GM12878 (cell line): ENCODE results near the gene HOTAIR. TPM values are rescaled to one million over a fixed set of nuclear protein-coding genes. Genes with fewer than 3 reads are reported as not detected.

Experiments
- ATAC-seq: fragments of 200-7000 bp; cut with Tn5 transposase; 3 replicates; pipeline ENCODE4 v1.9.1; 2020; ENCODE audit warnings: mild to moderate bottlenecking, moderate library complexity
- BruUV-seq: library from RNA; stranded (reverse); fragments of 400-500 nt; replicated peaks from 2 replicates; lab custom pipeline; 2021; lab: Mats Ljungman, UMichigan
- CTCF ChIA-PET: fragments of 300-600 bp; sonication (Branson Sonifier 250); formaldehyde crosslinking; extraction: SDS; loops from one replicate; lab custom pipeline; 2021; ENCODE audit warnings: inconsistent platforms; lab: Yijun Ruan, JAX
- POLR2A ChIA-PET: fragments of 350-600 bp; formaldehyde crosslinking; extraction: SDS; loops from one replicate; lab custom pipeline; 2021; ENCODE audit warnings: inconsistent platforms; lab: Charles Lee
- RAD21 ChIA-PET: fragments of 300-600 bp; sonication (Branson Sonifier 250); formaldehyde crosslinking; loops from one replicate; lab custom pipeline; 2023; ENCODE audit warnings: antibody characterized with exemption; ENCODE audit not compliant: unreplicated experiment; lab: Charles Lee
- SMC1A ChIA-PET: fragments of 300-600 bp; sonication (Branson Sonifier 250); formaldehyde crosslinking; loops from one replicate; lab custom pipeline; 2023; ENCODE audit not compliant: unreplicated experiment, uncharacterized antibody; lab: Charles Lee
- DNase-seq: peaks from one replicate; pipeline ENCODE4 v3.0.0-alpha.2; 2011; ENCODE audit warnings: low read depth, low spot score
- FAIRE-seq: peaks from 3 replicates; lab custom pipeline; 2011; peaks lifted over from hg19 to GRCh38; lab: Jason Lieb, UNC
- H2AFZ ChIP-seq: 2 replicates; pipeline ENCODE4 v1.6.0; 2011; ENCODE audit warnings: low read depth, low read length, control low read depth; ENCODE audit not compliant: control insufficient read depth
- H3K27ac ChIP-seq: 2 replicates; pipeline ENCODE4 v1.5.1; 2011; ENCODE audit warnings: control low read depth; ENCODE audit not compliant: control insufficient read depth, insufficient read depth
- H3K27me3 ChIP-seq, 2 experiments: replicated peaks in 1 of 2; 2 replicates each; pipeline versions ENCODE4 v1.6.0 to v1.6.1; 2011; ENCODE audit warnings: low read length in 1 of 2; ENCODE audit not compliant: control insufficient read depth in 2 of 2, insufficient read depth in 2 of 2
- H3K36me3 ChIP-seq, 2 experiments: 2 replicates each; pipeline ENCODE4 v1.5.1; 2011; ENCODE audit warnings: low read length in 1 of 2; ENCODE audit not compliant: control insufficient read depth in 2 of 2, insufficient read depth in 2 of 2
- H3K4me1 ChIP-seq: 2 replicates; pipeline ENCODE4 v1.6.1; 2011; ENCODE audit warnings: mild to moderate bottlenecking, low read length, moderate library complexity, mixed read lengths; ENCODE audit not compliant: control insufficient read depth, insufficient read depth
- H3K4me2 ChIP-seq: 2 replicates; pipeline ENCODE4 v1.6.0; 2011; ENCODE audit warnings: control low read depth; ENCODE audit not compliant: control insufficient read depth, insufficient read depth
- H3K4me3 ChIP-seq: fragments of 200-600 bp; sonication (generic); 2 replicates; pipeline ENCODE4 v1.5.1; 2016
- H3K79me2 ChIP-seq: 2 replicates; pipeline ENCODE4 v1.6.0; 2011; ENCODE audit warnings: low read length; ENCODE audit not compliant: control insufficient read depth, insufficient read depth
- H3K9ac ChIP-seq: 2 replicates; pipeline ENCODE4 v1.8.0; 2011; ENCODE audit warnings: low read length, control low read depth, mixed read lengths; ENCODE audit not compliant: control insufficient read depth, insufficient read depth
- H3K9me3 ChIP-seq: replicated peaks from 3 replicates; pipeline ENCODE4 v1.5.1; 2011; ENCODE audit warnings: mild to moderate bottlenecking, low read length; ENCODE audit not compliant: control insufficient read depth, insufficient read depth
- H4K20me1 ChIP-seq: 2 replicates; pipeline ENCODE4 v1.6.0; 2011; ENCODE audit not compliant: control insufficient read depth, insufficient read depth
- BACH1 ChIP-seq: fragments of 450-650 bp; IDR thresholded peaks from 2 replicates; pipeline ENCODE4 v1.6.1; 2017; ENCODE audit warnings: mild to moderate bottlenecking, borderline replicate concordance
- CBFB ChIP-seq: IDR thresholded peaks from 2 replicates; pipeline ENCODE4 v1.6.1; 2016; ENCODE audit warnings: antibody characterized with exemption, low read depth
- CREM ChIP-seq: IDR thresholded peaks from 2 replicates; pipeline ENCODE4 v1.6.1; 2014; ENCODE audit warnings: antibody characterized with exemption, low read depth
- EED ChIP-seq: sonication (generic); IDR thresholded peaks from 2 replicates; pipeline ENCODE4 v1.6.1; 2016; ENCODE audit warnings: antibody characterized with exemption, low read depth
- NR2C1 ChIP-seq: fragments of 450-650 bp; IDR thresholded peaks from 2 replicates; pipeline ENCODE4 v1.6.1; 2017; ENCODE audit warnings: antibody characterized with exemption, mild to moderate bottlenecking, moderate library complexity
- PML ChIP-seq: IDR thresholded peaks from 2 replicates; pipeline ENCODE4 v1.6.1; 2012; ENCODE audit warnings: low read length, inconsistent platforms
- TAF1 ChIP-seq: IDR thresholded peaks from 2 replicates; pipeline ENCODE4 v1.6.1; 2011; ENCODE audit warnings: mild to moderate bottlenecking, low read depth, low read length, borderline replicate concordance
- YY1 ChIP-seq: IDR thresholded peaks from 2 replicates; pipeline ENCODE4 v1.6.1; 2011; ENCODE audit warnings: low read depth, mild to moderate bottlenecking, low read length
- ZNF217 ChIP-seq: fragments of 450-650 bp; IDR thresholded peaks from 2 replicates; pipeline ENCODE4 v1.6.1; 2017; ENCODE audit warnings: antibody characterized with exemption, mild to moderate bottlenecking
- ZNF274 ChIP-seq: IDR thresholded peaks from one replicate; pipeline ENCODE4 v1.8.0; 2011; ENCODE audit not compliant: insufficient read length, insufficient read depth
- WGBS: methylation state at CpG from one replicate; pipeline ENCODE4 v1.1.6; 2016; ENCODE audit warnings: low lambda C conversion rate; ENCODE audit not compliant: insufficient replicate concordance, insufficient coverage; ENCODE audit errors: missing lambda C conversion rate; 5-methylcytosine and 5-hydroxymethylcytosine counted together
- in situ Hi-C: fragments of 300-500 bp; cut with MboI; formaldehyde crosslinking; loops from 9 replicates; pipeline ENCODE4 v1.14.3; 2018; ENCODE audit warnings: mixed read lengths
- intact Hi-C: fragments of 100-400 bp; cut with micrococcal nuclease; formaldehyde crosslinking; loops from one replicate; pipeline ENCODE4 v1.14.2; 2022; ENCODE audit not compliant: unreplicated experiment
- polyA plus RNA-seq, 11 experiments: library from polyadenylated mRNA; depleted of rRNA in 4 of 11; unstranded in 6 of 11; stranded (reverse) in 5 of 11; fragments of >200 nt; fragmentation: Nextera tagmentation in 4 of 11; fragmentation: Illumina TruSeq in 1 of 11; extraction: Ambion mirVana in 4 of 11; extraction: Trizol in 1 of 11; gene quantifications; 1 replicate in 1 of 11; 2 replicates in 10 of 11; pipeline versions ENCODE4 v1.2.1 to v1.2.3, GENCODE V29; 2011 to 2016; ENCODE audit warnings: inconsistent platforms in 2 of 11, missing spikeins in 2 of 11, low read depth in 1 of 11
- total RNA-seq, 4 experiments: library from RNA; depleted of rRNA in 3 of 4; stranded (reverse); fragments of >200 nt in 3 of 4; fragmentation: Illumina TruSeq in 1 of 4; extraction: Trizol in 1 of 4; gene quantifications; 2 replicates each; pipeline versions ENCODE4 v1.2.1 to v1.2.3, GENCODE V29; 2013 to 2021
- TF ChIP-seq, protein P1 (sequence below): IDR thresholded peaks from 2 replicates; pipeline ENCODE4 v1.6.1; 2011; ENCODE audit warnings: borderline replicate concordance, low read depth, mild to moderate bottlenecking, moderate library complexity, mixed read lengths, low read length; ENCODE audit not compliant: insufficient read depth; ENCODE audit errors: extremely low read length
- TF ChIP-seq, protein P2 (sequence below), 3 experiments: IDR thresholded peaks in 2 of 3; conservative IDR thresholded peaks in 1 of 3; 2 replicates each; pipeline ENCODE4 v1.5.1; 2011; ENCODE audit warnings: low read depth in 3 of 3, low read length in 3 of 3, mild to moderate bottlenecking in 3 of 3, control low read depth in 2 of 3, moderate library complexity in 2 of 3, inconsistent platforms in 1 of 3, mixed read lengths in 1 of 3; ENCODE audit not compliant: control insufficient read depth in 2 of 3, insufficient read depth in 1 of 3; ENCODE audit errors: extremely low read depth in 1 of 3
- TF ChIP-seq, protein P3 (sequence below): IDR thresholded peaks from 2 replicates; pipeline ENCODE4 v1.6.1; 2012; ENCODE audit warnings: low read depth, low read length, improper control_type of control experiment
- TF ChIP-seq, protein P4 (sequence below): fragments of 450-650 bp; IDR thresholded peaks from 2 replicates; pipeline ENCODE4 v1.6.1; 2017; ENCODE audit warnings: mild to moderate bottlenecking

The HOTAIR gene
- total and polyA plus RNA-seq, 10 of the 15 experiments (the other 5 are each of a cell fraction or from before 2014, with no cell fraction given) = not detected

GRCh38 chr12:54017878-54018467 lies 43.2 kb upstream of the HOTAIR start (continued):
- TF ChIP-seq CREM (peak; percentile 15; the same call in 1 of the 2 replicates), BACH1 (0 out of 2 replicates have a peak, but pooled peaks have one; percentile 45)
- TF ChIP-seq, protein P1, sequence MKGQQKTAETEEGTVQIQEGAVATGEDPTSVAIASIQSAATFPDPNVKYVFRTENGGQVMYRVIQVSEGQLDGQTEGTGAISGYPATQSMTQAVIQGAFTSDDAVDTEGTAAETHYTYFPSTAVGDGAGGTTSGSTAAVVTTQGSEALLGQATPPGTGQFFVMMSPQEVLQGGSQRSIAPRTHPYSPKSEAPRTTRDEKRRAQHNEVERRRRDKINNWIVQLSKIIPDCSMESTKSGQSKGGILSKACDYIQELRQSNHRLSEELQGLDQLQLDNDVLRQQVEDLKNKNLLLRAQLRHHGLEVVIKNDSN = peak; percentile 4

- intact Hi-C loops = no loop called here
- H3K4me3 ChIP-seq = peak overlapping the region; percentile 88
- no peaks in the 10 kb centered on the region for H3K36me3 ChIP-seq
- H3K27ac ChIP-seq = no peak overlapping the region
- in situ Hi-C loops = no loop called here
- 5% methylated on average over 24 of the region's 24 CpGs for WGBS
- peaks cover 10 to 26% of the 10 kb centered on the region in 2 experiments for H3K27me3 ChIP-seq
- H3K79me2 ChIP-seq = no peaks in the 10 kb centered on the region
- peak overlapping the region; percentile 95 for H3K4me2 ChIP-seq
- ChIA-PET POLR2A (interaction anchor here (0.7 to 1.9 kb wide), 17 partner anchors 10 to 441 kb away, joined by 3 to 24 read pairs (median 3); partner anchors contain the start of genes CISTR, HOXC4, HOXC5 and HOXC6), CTCF (interaction anchor here (0.5 to 3.8 kb wide), 18 partner anchors 9 to 308 kb away, joined by 3 to 27 read pairs (median 12); partner anchors contain the start of genes COPZ1, HOXC10, HOXC4 and HOXC5), SMC1A (interaction anchor here (0.6 to 2.5 kb wide), 18 partner anchors 9 to 199 kb away, joined by 3 to 22 read pairs (median 4); partner anchors contain the start of genes HOXC10, HOXC4, HOXC5 and HOXC6), RAD21 (interaction anchor here (0.7 to 2.1 kb wide), 18 partner anchors 9 to 274 kb away, joined by 3 to 21 read pairs (median 5); partner anchors contain the start of genes CISTR, HOXC10, HOXC4 and HOXC5)
- DNase-seq (no peak), ATAC-seq (peak; percentile 64), FAIRE-seq (no peak)
- peak overlapping the region; percentile 93 for H3K9ac ChIP-seq
- peak overlapping the region; percentile 89 for H2AFZ ChIP-seq
- H3K4me1 ChIP-seq = peaks cover 21% of the 10 kb centered on the region
- no peaks in the 10 kb centered on the region; the same call in 1 of the 2 replicates for H4K20me1 ChIP-seq
- no peaks in the 10 kb centered on the region for H3K9me3 ChIP-seq
- no TSS peak for BruUV-seq
- no peak for TF ChIP-seq PML
- TF ChIP-seq, protein P2, sequence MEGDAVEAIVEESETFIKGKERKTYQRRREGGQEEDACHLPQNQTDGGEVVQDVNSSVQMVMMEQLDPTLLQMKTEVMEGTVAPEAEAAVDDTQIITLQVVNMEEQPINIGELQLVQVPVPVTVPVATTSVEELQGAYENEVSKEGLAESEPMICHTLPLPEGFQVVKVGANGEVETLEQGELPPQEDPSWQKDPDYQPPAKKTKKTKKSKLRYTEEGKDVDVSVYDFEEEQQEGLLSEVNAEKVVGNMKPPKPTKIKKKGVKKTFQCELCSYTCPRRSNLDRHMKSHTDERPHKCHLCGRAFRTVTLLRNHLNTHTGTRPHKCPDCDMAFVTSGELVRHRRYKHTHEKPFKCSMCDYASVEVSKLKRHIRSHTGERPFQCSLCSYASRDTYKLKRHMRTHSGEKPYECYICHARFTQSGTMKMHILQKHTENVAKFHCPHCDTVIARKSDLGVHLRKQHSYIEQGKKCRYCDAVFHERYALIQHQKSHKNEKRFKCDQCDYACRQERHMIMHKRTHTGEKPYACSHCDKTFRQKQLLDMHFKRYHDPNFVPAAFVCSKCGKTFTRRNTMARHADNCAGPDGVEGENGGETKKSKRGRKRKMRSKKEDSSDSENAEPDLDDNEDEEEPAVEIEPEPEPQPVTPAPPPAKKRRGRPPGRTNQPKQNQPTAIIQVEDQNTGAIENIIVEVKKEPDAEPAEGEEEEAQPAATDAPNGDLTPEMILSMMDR (IDR thresholded peaks at IDR 0.05 in 2 of 3, conservative IDR thresholded peaks at IDR 0.05 in 1 of 3; ENCODE audit: control insufficient read depth in 2 of 3, extremely low read depth in 1 of 3, insufficient read depth in 1 of 3, low read depth in 3 of 3, low read length in 3 of 3) = peak; percentile 5 to 20 (median 10); a peak in 2 of 6 replicates
- TF ChIP-seq, protein P3, sequence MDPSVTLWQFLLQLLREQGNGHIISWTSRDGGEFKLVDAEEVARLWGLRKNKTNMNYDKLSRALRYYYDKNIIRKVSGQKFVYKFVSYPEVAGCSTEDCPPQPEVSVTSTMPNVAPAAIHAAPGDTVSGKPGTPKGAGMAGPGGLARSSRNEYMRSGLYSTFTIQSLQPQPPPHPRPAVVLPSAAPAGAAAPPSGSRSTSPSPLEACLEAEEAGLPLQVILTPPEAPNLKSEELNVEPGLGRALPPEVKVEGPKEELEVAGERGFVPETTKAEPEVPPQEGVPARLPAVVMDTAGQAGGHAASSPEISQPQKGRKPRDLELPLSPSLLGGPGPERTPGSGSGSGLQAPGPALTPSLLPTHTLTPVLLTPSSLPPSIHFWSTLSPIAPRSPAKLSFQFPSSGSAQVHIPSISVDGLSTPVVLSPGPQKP = 0 out of 2 replicates have a peak, but pooled peaks have one; percentile 23
- no peak for TF ChIP-seq YY1
- TF ChIP-seq, protein P4, sequence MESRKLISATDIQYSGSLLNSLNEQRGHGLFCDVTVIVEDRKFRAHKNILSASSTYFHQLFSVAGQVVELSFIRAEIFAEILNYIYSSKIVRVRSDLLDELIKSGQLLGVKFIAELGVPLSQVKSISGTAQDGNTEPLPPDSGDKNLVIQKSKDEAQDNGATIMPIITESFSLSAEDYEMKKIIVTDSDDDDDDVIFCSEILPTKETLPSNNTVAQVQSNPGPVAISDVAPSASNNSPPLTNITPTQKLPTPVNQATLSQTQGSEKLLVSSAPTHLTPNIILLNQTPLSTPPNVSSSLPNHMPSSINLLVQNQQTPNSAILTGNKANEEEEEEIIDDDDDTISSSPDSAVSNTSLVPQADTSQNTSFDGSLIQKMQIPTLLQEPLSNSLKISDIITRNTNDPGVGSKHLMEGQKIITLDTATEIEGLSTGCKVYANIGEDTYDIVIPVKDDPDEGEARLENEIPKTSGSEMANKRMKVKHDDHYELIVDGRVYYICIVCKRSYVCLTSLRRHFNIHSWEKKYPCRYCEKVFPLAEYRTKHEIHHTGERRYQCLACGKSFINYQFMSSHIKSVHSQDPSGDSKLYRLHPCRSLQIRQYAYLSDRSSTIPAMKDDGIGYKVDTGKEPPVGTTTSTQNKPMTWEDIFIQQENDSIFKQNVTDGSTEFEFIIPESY = no peak
- no peak for TF ChIP-seq NR2C1
- TF ChIP-seq ZNF274 = no peak
- no peak for TF ChIP-seq EED
- no peak for TF ChIP-seq TAF1
- TF ChIP-seq CBFB = no peak
- TF ChIP-seq ZNF217 = no peak
Observed at GRCh38 chr12:54017027-54017788, 42.5 kb upstream of the HOTAIR start.
